KMS-11 (cell line): ENCODE results near the gene RTN4.

Source experiments
- H2AFZ ChIP-seq: fragments of 200-600 bp; sonication (generic); 2 replicates; pipeline ENCODE4 v1.6.1; 2016; ENCODE audit warnings: antibody characterized with exemption, mixed run types, low read depth
- H3K27ac ChIP-seq: fragments of 200-600 bp; sonication (generic); 2 replicates; pipeline ENCODE4 v1.6.1; 2016; ENCODE audit warnings: mild to moderate bottlenecking, mixed run types
- H3K27me3 ChIP-seq: fragments of 200-600 bp; sonication (generic); 2 replicates; pipeline ENCODE4 v1.6.1; 2017; ENCODE audit warnings: mild to moderate bottlenecking, low read depth, mixed run types, moderate library complexity; ENCODE audit not compliant: insufficient read depth
- H3K36me3 ChIP-seq: fragments of 200-600 bp; sonication (generic); 2 replicates; pipeline ENCODE4 v1.6.1; 2017; ENCODE audit warnings: mild to moderate bottlenecking, mixed run types; ENCODE audit not compliant: insufficient read depth
- H3K4me1 ChIP-seq: fragments of 200-600 bp; sonication (generic); 2 replicates; pipeline ENCODE4 v1.6.1; 2016; ENCODE audit warnings: mild to moderate bottlenecking, low read depth, mixed run types; ENCODE audit not compliant: poor library complexity, severe bottlenecking
- H3K4me2 ChIP-seq: fragments of 200-600 bp; sonication (generic); 2 replicates; pipeline ENCODE4 v1.7.0; 2016; ENCODE audit warnings: mild to moderate bottlenecking, mixed run types
- H3K4me3 ChIP-seq: fragments of 200-600 bp; sonication (generic); IDR thresholded peaks from 2 replicates; pipeline ENCODE4 v1.6.1; 2017; ENCODE audit warnings: low read depth, low read length, mixed read lengths; ENCODE audit not compliant: insufficient read depth
- H3K79me2 ChIP-seq: fragments of 200-600 bp; sonication (generic); 2 replicates; pipeline ENCODE4 v1.6.1; 2016; ENCODE audit warnings: low read depth, mixed run types; ENCODE audit not compliant: insufficient read depth
- H3K9ac ChIP-seq: fragments of 200-600 bp; sonication (generic); 2 replicates; pipeline ENCODE4 v1.6.1; 2016; ENCODE audit warnings: mild to moderate bottlenecking, mixed run types
- H4K20me1 ChIP-seq: fragments of 200-600 bp; sonication (generic); 2 replicates; pipeline ENCODE4 v1.6.1; 2016; ENCODE audit warnings: mild to moderate bottlenecking, mixed run types; ENCODE audit not compliant: insufficient read depth
- TF ChIP-seq, protein P1 (sequence below): fragments of 200-600 bp; sonication (generic); conservative IDR thresholded peaks from 2 replicates; pipeline ENCODE4 v1.6.1; 2017; ENCODE audit warnings: low read depth, mild to moderate bottlenecking, antibody characterized with exemption, low read length, moderate library complexity, mixed read lengths

RTN4 gene

DNA sequence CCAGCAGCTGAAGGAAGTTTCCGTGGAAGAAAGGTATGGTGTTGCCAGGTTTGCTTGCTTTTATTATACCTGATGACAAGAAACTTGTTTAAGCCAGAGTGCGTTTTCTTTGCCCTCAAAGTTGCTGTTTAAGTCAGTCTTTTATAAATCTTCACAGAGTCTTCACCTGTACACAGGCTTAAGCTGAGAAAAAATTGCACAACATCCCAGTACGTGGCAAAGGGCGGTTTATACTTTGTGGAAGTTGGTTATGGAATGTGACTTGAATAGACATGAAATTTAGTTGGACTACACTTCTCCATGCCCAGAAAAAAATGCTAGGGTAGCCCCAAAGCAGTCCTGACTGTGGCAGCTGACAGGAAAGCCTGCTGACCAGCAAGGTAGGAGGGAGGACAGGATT lies 121.5 kb downstream of the RTN4 start:
- peaks cover 16% of the 10 kb centered on the region for H3K4me1 ChIP-seq
- H4K20me1 ChIP-seq: no peaks in the 10 kb centered on the region
- no peak overlapping the region for H3K27ac ChIP-seq
- H3K27me3 ChIP-seq: no peaks in the 10 kb centered on the region
- H3K36me3 ChIP-seq: no peaks in the 10 kb centered on the region
- no peaks in the 10 kb centered on the region for H3K79me2 ChIP-seq
- H3K9ac ChIP-seq: no peak overlapping the region
- H2AFZ ChIP-seq: no peak overlapping the region
- TF ChIP-seq, protein P1, sequence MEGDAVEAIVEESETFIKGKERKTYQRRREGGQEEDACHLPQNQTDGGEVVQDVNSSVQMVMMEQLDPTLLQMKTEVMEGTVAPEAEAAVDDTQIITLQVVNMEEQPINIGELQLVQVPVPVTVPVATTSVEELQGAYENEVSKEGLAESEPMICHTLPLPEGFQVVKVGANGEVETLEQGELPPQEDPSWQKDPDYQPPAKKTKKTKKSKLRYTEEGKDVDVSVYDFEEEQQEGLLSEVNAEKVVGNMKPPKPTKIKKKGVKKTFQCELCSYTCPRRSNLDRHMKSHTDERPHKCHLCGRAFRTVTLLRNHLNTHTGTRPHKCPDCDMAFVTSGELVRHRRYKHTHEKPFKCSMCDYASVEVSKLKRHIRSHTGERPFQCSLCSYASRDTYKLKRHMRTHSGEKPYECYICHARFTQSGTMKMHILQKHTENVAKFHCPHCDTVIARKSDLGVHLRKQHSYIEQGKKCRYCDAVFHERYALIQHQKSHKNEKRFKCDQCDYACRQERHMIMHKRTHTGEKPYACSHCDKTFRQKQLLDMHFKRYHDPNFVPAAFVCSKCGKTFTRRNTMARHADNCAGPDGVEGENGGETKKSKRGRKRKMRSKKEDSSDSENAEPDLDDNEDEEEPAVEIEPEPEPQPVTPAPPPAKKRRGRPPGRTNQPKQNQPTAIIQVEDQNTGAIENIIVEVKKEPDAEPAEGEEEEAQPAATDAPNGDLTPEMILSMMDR: no peak
- H3K4me3 ChIP-seq: no peak overlapping the region
- no peak overlapping the region for H3K4me2 ChIP-seq

- Histone ChIP-seq H3K36me3 (no peaks in the 10 kb centered on the region), H3K4me2 (no peak overlapping the region), H2AFZ (no peak overlapping the region), H3K27me3 (no peaks in the 10 kb centered on the region), H3K27ac (no peak overlapping the region), H4K20me1 (no peaks in the 10 kb centered on the region), H3K9ac (no peak overlapping the region), H3K79me2 (no peaks in the 10 kb centered on the region), H3K4me1 (peaks cover 16% of the 10 kb centered on the region), H3K4me3 (no peak overlapping the region)
- TF ChIP-seq, protein P1: no peak
These were observed 122.3 kb downstream of the RTN4 start for GRCh38 chr2:54927751-54928615.

DNA sequence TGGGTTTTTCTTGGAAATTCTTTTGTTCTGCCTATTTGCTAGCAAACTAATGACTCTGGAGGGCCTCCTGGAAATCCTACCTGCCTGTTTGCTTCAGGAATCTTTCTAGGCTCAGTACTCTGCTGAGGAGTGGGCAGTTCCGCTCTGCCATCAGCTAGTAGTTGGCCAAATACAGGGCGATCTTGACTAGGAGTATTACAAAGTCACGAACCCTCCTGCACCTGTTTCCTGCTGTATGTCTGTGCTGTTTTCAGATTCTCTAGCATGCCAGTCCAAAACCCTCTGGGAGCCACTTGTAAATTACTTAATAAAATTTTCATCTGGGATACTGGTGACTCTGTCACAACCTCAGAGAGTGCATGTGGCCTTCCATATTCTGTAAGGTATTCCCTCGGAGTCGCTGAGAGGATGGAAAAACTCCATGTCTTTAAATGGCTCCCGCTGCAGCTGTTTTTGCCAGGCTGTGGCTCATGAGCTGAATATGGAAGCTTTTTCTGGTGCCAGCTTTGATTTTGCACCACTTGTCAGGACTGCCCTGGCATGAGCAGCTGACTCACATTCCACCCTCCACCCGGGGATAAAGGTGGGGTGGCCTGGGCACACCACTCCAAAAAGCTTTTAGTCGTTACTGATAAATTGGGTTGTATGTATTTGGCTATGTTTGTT lies 123.0 kb downstream of the RTN4 start:
- TF ChIP-seq, protein P1: no peak
- H3K9ac ChIP-seq: no peak overlapping the region
- H4K20me1 ChIP-seq: no peaks in the 10 kb centered on the region
- H3K79me2 ChIP-seq: no peaks in the 10 kb centered on the region
- H2AFZ ChIP-seq: no peak overlapping the region
- no peaks in the 10 kb centered on the region for H3K27me3 ChIP-seq
- no peak overlapping the region for H3K4me2 ChIP-seq
- no peak overlapping the region for H3K27ac ChIP-seq
- H3K36me3 ChIP-seq: no peaks in the 10 kb centered on the region
- no peak overlapping the region for H3K4me3 ChIP-seq
- peaks cover 16% of the 10 kb centered on the region for H3K4me1 ChIP-seq

DNA sequence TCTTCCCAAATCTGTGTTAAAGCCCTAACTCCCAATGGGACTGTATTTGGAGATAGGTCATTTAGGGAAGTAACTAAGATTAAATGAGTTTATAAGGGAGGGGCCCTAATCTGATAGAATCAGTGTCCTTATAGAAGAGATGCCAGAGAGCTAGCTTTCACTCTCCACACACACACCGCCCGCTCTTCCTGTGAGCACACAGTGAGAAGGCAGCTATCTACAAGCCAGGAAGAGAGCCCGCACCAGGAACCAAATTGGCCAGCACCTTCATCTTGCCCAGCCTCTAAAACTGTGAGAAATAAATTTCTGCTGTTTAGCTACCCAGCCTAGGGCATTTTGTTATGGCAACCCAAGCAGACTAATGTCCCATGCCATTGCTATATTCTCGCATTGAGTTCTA lies 125.2 kb downstream of the RTN4 start:
- no peak overlapping the region for H2AFZ ChIP-seq
- H4K20me1 ChIP-seq: no peaks in the 10 kb centered on the region
- H3K4me3 ChIP-seq: no peak overlapping the region
- peaks cover 10% of the 10 kb centered on the region for H3K4me1 ChIP-seq
- no peaks in the 10 kb centered on the region for H3K36me3 ChIP-seq
- H3K27me3 ChIP-seq: no peaks in the 10 kb centered on the region
- no peaks in the 10 kb centered on the region for H3K79me2 ChIP-seq
- no peak overlapping the region for H3K27ac ChIP-seq
- TF ChIP-seq, protein P1: no peak
- H3K4me2 ChIP-seq: no peak overlapping the region
- no peak overlapping the region for H3K9ac ChIP-seq
